CD4-positive, alpha-beta T cell treated with Interleukin-17A for 1 hour (primary cell): ENCODE measurements around the gene LMTK2.
A peak's percentile ranks its signal among the peaks of the same experiment; 100 is the strongest.

Experiments
- DNase-seq: peaks from one replicate; pipeline ENCODE4 v3.0.0-alpha.2; 2020

LMTK2 gene

GRCh38 chr7:98240961-98241673, 134.5 kb downstream of the LMTK2 start:
- DNase-seq = peak; percentile 13

GRCh38 chr7:98241674-98242241, 135.1 kb downstream of the LMTK2 start:
- DNase-seq = no peak

GRCh38 chr7:98242342-98242741, 135.7 kb downstream of the LMTK2 start:
- no peak for DNase-seq

GRCh38 chr7:98242934-98243333, 136.3 kb downstream of the LMTK2 start:
- DNase-seq = no peak

DNA sequence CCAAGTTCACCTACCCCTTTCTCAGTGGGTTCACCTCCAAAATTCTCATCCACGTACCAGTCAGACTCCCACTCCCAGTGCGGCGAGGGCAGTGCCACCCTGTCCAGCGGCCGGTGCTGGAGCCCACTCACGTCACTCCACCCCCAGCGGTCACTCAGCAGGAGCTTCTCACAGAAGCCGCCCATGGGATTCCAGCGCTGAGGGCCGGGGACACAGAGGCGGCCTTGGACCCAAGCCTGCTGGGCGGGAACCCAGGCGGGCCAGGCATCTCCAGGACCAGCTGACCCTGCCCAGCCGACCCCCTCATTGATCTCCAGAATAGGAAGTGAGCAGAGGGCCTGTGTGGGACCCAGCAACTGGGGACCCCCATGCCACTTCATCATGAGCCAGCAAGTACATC, 138.2 kb downstream of the LMTK2 start:
- no peak for DNase-seq

- no peak for DNase-seq
These were observed 141.5 kb downstream of the LMTK2 start for GRCh38 chr7:98248156-98248555.

- peak; percentile 19 for DNase-seq
These were observed 142.4 kb downstream of the LMTK2 start for GRCh38 chr7:98249106-98249505.

- DNase-seq = peak; percentile 75
These were observed 144.1 kb downstream of the LMTK2 start for GRCh38 chr7:98250789-98251188.

- DNase-seq = peak; percentile 77
These were observed 144.6 kb downstream of the LMTK2 start for GRCh38 chr7:98251231-98251600.

- DNase-seq = peak; percentile 88
These were observed 145.2 kb downstream of the LMTK2 start, which contains the start of gene TECPR1 for GRCh38 chr7:98251601-98252424. TECPR1 (minus strand) TSS chr7:98252232; CDS start chr7:98246146, 6,086 bp downstream.

GRCh38 chr7:98252425-98253054, 145.9 kb downstream of the LMTK2 start:
- DNase-seq = no peak

- no peak for DNase-seq
These were observed 147.9 kb downstream of the LMTK2 start for GRCh38 chr7:98254516-98254915.

- DNase-seq = peak; percentile 45
These were observed 148.4 kb downstream of the LMTK2 start for GRCh38 chr7:98254951-98255610.

DNA sequence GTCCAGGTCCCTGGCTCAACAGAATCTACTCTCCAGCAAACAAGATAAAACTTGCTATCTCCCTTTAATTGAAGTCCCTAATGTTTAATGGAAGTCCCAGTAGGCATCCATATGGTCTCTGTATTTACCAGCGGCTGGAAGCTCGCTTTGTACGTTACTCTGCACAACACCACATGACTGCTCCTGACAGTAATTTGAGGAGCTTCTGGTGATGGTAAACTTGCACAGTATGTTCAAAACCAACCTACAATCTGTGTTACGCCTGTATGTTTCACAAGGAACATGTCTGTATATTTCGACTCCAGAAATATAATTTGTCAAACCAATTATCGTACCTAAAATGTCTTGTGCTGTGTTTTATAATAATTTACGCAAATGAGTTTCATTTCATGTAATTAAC, 149.8 kb downstream of the LMTK2 start:
- DNase-seq = no peak

DNA sequence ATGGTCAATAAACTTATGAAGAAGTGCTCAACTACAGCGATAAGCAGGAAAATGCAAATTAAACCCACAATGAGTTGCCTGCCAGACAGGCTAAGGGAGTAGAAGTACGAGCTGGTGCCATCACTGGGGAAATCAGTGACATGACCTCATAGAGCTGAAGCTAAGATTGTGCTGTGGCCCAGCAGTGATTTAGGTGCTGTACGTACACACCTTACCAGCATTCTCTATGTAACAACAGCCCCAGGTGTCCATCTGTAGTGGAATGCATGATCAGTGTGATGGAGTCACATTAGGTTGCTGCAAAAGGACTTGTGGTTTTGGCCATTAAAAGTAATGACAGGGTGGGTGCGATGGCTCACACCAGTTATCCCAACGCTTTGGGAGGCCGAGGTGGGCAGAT, 151.0 kb downstream of the LMTK2 start:
- no peak for DNase-seq
